Right cardiac atrium (tissue), 5 donors: Measurements from ENCODE around the gene TMPRSS9. TPM values are rescaled to one million over a fixed set of nuclear protein-coding genes. Genes with fewer than 3 reads are reported as not detected.
A peak's percentile ranks its signal among the peaks of the same experiment; 100 is the strongest.

ENCODE experiments used
- ATAC-seq, 2 donors: fragments of 200-7000 bp; cut with Tn5 transposase; one replicate each; pipeline versions ENCODE4 v1.8.0 to v1.9.1; 2020; ENCODE audit warnings: moderate library complexity in 2 of 2, mild to moderate bottlenecking in 1 of 2
- DNase-seq, 3 donors: peaks; one replicate each; pipeline ENCODE4 v3.0.0-alpha.2; 2020
- H3K27ac ChIP-seq: one replicate; pipeline ENCODE4 v1.5.1; 2013; ENCODE audit warnings: mild to moderate bottlenecking, low read length, control low read depth, moderate library complexity
- H3K27me3 ChIP-seq: one replicate; pipeline ENCODE4 v1.6.1; 2013; ENCODE audit not compliant: control insufficient read depth, insufficient read depth
- H3K4me1 ChIP-seq: one replicate; pipeline ENCODE4 v1.6.1; 2013; ENCODE audit warnings: low read length; ENCODE audit not compliant: control insufficient read depth, insufficient read depth
- H3K4me3 ChIP-seq: one replicate; pipeline ENCODE4 v1.5.1; 2013; ENCODE audit warnings: low read length, control low read depth
- H3K9me3 ChIP-seq: one replicate; pipeline ENCODE4 v1.6.1; 2013; ENCODE audit warnings: low read length; ENCODE audit not compliant: control insufficient read depth
- WGBS: extraction: QIAGEN DNeasy Blood & Tissue Kit; methylation state at CpG from one replicate; pipeline ENCODE4 v1.1.7; 2013; 5-methylcytosine and 5-hydroxymethylcytosine counted together
- intact Hi-C, 4 donors: fragments of 100-400 bp; cut with DNase I; formaldehyde crosslinking; loops; one replicate each; pipeline versions ENCODE4 v1.11.0 to v1.14.0; 2022 to 2023
- microRNA-seq, 2 donors: library from miRNA; unstranded; fragments of <30 nt; microRNA quantifications; one replicate each; pipeline ENCODE4 v1.2.0, GENCODE V29; 2020 to 2021
- polyA plus RNA-seq: library from polyadenylated mRNA; stranded (reverse); fragments of 200-250 nt; gene quantifications from one replicate; pipeline ENCODE4 v1.2.3, GENCODE V29; 2013
- total RNA-seq, 4 donors: library from RNA; stranded (reverse); fragmentation: NEBNext Ultra II Directional; extraction: Animal tissue kit (Norgen Biotek cat#: 25700); gene quantifications; one replicate each; pipeline ENCODE4 v1.2.1, GENCODE V29; 2021
- donor health status: healthy with polysubstance abuse.
- donor health status: DM: no; HTN: yes; CAD: no.
- donor health status: DM: no; HTN: no; CAD: no.
- donor health status: DM: no; HTN: yes; CAD: no; lungs with severe emphysema.
- donor health status: DM: yes; HTN: yes; CAD: no.

TMPRSS9 gene
- total and polyA plus RNA-seq, 5 donors = 0.09 to 0.12 TPM; not detected in 3

- H3K27me3 ChIP-seq = no peaks in the 10 kb centered on the region
- no peaks in the 10 kb centered on the region for H3K4me1 ChIP-seq
- peak; percentile 60 to 64 for ATAC-seq
- intact Hi-C loops = loop anchor here (2.0 to 10.0 kb wide), 7 partner anchors 68 to 138 kb away; no protein-coding TSS in a partner anchor
- peak; percentile 91 to 95 (median 94) for DNase-seq
- 7% methylated on average over 60 of the region's 60 CpGs for WGBS
- H3K9me3 ChIP-seq = no peaks in the 10 kb centered on the region
- H3K4me3 ChIP-seq = peak overlapping the region; percentile 66
- peak overlapping the region; percentile 97 for H3K27ac ChIP-seq
Measured at GRCh38 chr19:2474232-2475017, 114.4 kb downstream of the TMPRSS9 start.

GRCh38 chr19:2475018-2475701 is 115.1 kb downstream of the TMPRSS9 start:
- DNase-seq (peak; percentile 70 to 85 (median 84)), ATAC-seq (peak; percentile 28 to 34)
- H3K4me1 ChIP-seq = no peaks in the 10 kb centered on the region
- no peaks in the 10 kb centered on the region for H3K9me3 ChIP-seq
- intact Hi-C loops = loop anchor here (2.0 to 10.0 kb wide), 6 partner anchors 67 to 136 kb away; no protein-coding TSS in a partner anchor
- no peaks in the 10 kb centered on the region for H3K27me3 ChIP-seq
- WGBS = under 1% methylated on average over 45 of the region's 45 CpGs
- peak overlapping the region; percentile 66 for H3K4me3 ChIP-seq
- peak overlapping the region; percentile 97 for H3K27ac ChIP-seq

Small RNA genes lying within 50 kb of the gene (microRNA-seq; reads per million reads assigned to microRNA genes)
- 0 reads per million in 2 donors for gene MIR7108

Other genes with a start within 250 kb of the TMPRSS9 start
- gene AP3D1, start 208.7 kb upstream of the TMPRSS9 start, total RNA-seq = 100 to 1,000 TPM in 2 of 4 donors, 10 to 100 TPM in 2; 82.7 to 145 (median 92.9) TPM
- gene AP3D1, start 208.7 kb upstream of the TMPRSS9 start, polyA plus RNA-seq = 87.3 TPM
- 10 to 100 TPM; 12.3 to 17.1 (median 13.4) TPM for gene DOT1L, start 196.3 kb upstream of the TMPRSS9 start, total RNA-seq
- gene DOT1L, start 196.3 kb upstream of the TMPRSS9 start, polyA plus RNA-seq = 6.0 TPM
- gene PLEKHJ1, start 123.9 kb upstream of the TMPRSS9 start, total RNA-seq = 10 to 100 TPM; 39.9 to 51.8 (median 45.8) TPM
- 65.2 TPM for gene PLEKHJ1, start 123.9 kb upstream of the TMPRSS9 start, polyA plus RNA-seq
- gene SF3A2, start 123.4 kb upstream of the TMPRSS9 start, total RNA-seq = 10 to 100 TPM; 30.0 to 34.9 (median 33.1) TPM
- 26.4 TPM for gene SF3A2, start 123.4 kb upstream of the TMPRSS9 start, polyA plus RNA-seq
- 1 to 10 TPM in 2 of 4 donors, under 1 TPM in 2; 0.31 to 1.6 (median 1.1) TPM for gene AMH, start 110.9 kb upstream of the TMPRSS9 start, total RNA-seq
- 0.36 TPM for gene AMH, start 110.9 kb upstream of the TMPRSS9 start, polyA plus RNA-seq
- gene JSRP1, start 103.8 kb upstream of the TMPRSS9 start, total RNA-seq = not detected
- gene JSRP1, start 103.8 kb upstream of the TMPRSS9 start, polyA plus RNA-seq = 0.75 TPM
- 1 to 10 TPM; 1.0 to 3.1 (median 1.7) TPM for gene PEAK3, start 78.1 kb upstream of the TMPRSS9 start, total RNA-seq
- gene PEAK3, start 78.1 kb upstream of the TMPRSS9 start, polyA plus RNA-seq = 0.84 TPM
- not detected for gene LINGO3, start 52.1 kb upstream of the TMPRSS9 start, total RNA-seq
- gene LINGO3, start 52.1 kb upstream of the TMPRSS9 start, polyA plus RNA-seq = not detected
- 10 to 100 TPM; 33.0 to 49.9 (median 41.4) TPM for gene LSM7, start 31.7 kb upstream of the TMPRSS9 start, total RNA-seq
- gene LSM7, start 31.7 kb upstream of the TMPRSS9 start, polyA plus RNA-seq = 123 TPM
- 10 to 100 TPM; 27.1 to 40.2 (median 31.8) TPM for gene SPPL2B, start 31.6 kb upstream of the TMPRSS9 start, total RNA-seq
- 28.1 TPM for gene SPPL2B, start 31.6 kb upstream of the TMPRSS9 start, polyA plus RNA-seq
- gene TIMM13, start 67.3 kb downstream of the TMPRSS9 start, total RNA-seq = 10 to 100 TPM; 73.9 to 91.2 (median 81.2) TPM
- gene TIMM13, start 67.3 kb downstream of the TMPRSS9 start, polyA plus RNA-seq = 69.6 TPM
- gene LMNB2, start 96.7 kb downstream of the TMPRSS9 start, total RNA-seq = 10 to 100 TPM in 3 of 4 donors, 1 to 10 TPM in 1; 9.6 to 21.6 (median 14.9) TPM
- gene LMNB2, start 96.7 kb downstream of the TMPRSS9 start, polyA plus RNA-seq = 12.1 TPM
- 100 to 1,000 TPM in 2 of 4 donors, 10 to 100 TPM in 2; 52.4 to 205 (median 78.9) TPM for gene GADD45B, start 115.9 kb downstream of the TMPRSS9 start, total RNA-seq
- gene GADD45B, start 115.9 kb downstream of the TMPRSS9 start, polyA plus RNA-seq = 195 TPM